ENCODE results near the gene LENG8.

The LENG8 gene

GRCh38 chr19:54454781-54455675 is 6.0 kb downstream of the LENG8 start:
- no peak for ATAC-seq
- TF ChIP-seq ZC3H10 (CRISPR knock-in tag; IDR thresholded peaks at IDR 0.05) (no peak), PPARA (CRISPR knock-in tag; IDR thresholded peaks at IDR 0.05; ENCODE audit: borderline replicate concordance) (no peak), CSDC2 (CRISPR knock-in tag; IDR thresholded peaks at IDR 0.05) (no peak), ZNF70 (CRISPR knock-in tag; IDR thresholded peaks at IDR 0.05) (no peak), ESRRG (CRISPR knock-in tag; IDR thresholded peaks at IDR 0.05) (no peak), TCF4 (CRISPR knock-in tag; IDR thresholded peaks at IDR 0.05; ENCODE audit: borderline replicate concordance) (no peak), POU6F1 (CRISPR knock-in tag; IDR thresholded peaks at IDR 0.05; ENCODE audit: borderline replicate concordance, low read depth) (no peak), BACH2 (CRISPR knock-in tag; IDR thresholded peaks at IDR 0.05; ENCODE audit: borderline replicate concordance) (no peak), PATZ1 (CRISPR knock-in tag; IDR thresholded peaks at IDR 0.05; ENCODE audit: borderline replicate concordance) (no peak), ZFP30 (CRISPR knock-in tag; IDR thresholded peaks at IDR 0.05) (no peak), ZNF8 (CRISPR knock-in tag; IDR thresholded peaks at IDR 0.05) (no peak), GLIS3 (CRISPR knock-in tag; IDR thresholded peaks at IDR 0.05) (no peak), CREB5 (CRISPR knock-in tag; IDR thresholded peaks at IDR 0.05; ENCODE audit: low read depth) (no peak), TOX (CRISPR knock-in tag; IDR thresholded peaks at IDR 0.05; ENCODE audit: borderline replicate concordance) (no peak), ARNTL (CRISPR knock-in tag; IDR thresholded peaks at IDR 0.05; ENCODE audit: borderline replicate concordance, low read depth) (no peak), ISL1 (CRISPR knock-in tag; IDR thresholded peaks at IDR 0.05) (no peak), OSR1 (CRISPR knock-in tag; IDR thresholded peaks at IDR 0.05) (no peak)
- TF ChIP-seq, protein P1, sequence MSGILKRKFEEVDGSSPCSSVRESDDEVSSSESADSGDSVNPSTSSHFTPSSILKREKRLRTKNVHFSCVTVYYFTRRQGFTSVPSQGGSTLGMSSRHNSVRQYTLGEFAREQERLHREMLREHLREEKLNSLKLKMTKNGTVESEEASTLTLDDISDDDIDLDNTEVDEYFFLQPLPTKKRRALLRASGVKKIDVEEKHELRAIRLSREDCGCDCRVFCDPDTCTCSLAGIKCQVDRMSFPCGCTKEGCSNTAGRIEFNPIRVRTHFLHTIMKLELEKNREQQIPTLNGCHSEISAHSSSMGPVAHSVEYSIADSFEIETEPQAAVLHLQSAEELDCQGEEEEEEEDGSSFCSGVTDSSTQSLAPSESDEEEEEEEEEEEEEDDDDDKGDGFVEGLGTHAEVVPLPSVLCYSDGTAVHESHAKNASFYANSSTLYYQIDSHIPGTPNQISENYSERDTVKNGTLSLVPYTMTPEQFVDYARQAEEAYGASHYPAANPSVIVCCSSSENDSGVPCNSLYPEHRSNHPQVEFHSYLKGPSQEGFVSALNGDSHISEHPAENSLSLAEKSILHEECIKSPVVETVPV (CRISPR knock-in tag; IDR thresholded peaks at IDR 0.05): no peak

DNA sequence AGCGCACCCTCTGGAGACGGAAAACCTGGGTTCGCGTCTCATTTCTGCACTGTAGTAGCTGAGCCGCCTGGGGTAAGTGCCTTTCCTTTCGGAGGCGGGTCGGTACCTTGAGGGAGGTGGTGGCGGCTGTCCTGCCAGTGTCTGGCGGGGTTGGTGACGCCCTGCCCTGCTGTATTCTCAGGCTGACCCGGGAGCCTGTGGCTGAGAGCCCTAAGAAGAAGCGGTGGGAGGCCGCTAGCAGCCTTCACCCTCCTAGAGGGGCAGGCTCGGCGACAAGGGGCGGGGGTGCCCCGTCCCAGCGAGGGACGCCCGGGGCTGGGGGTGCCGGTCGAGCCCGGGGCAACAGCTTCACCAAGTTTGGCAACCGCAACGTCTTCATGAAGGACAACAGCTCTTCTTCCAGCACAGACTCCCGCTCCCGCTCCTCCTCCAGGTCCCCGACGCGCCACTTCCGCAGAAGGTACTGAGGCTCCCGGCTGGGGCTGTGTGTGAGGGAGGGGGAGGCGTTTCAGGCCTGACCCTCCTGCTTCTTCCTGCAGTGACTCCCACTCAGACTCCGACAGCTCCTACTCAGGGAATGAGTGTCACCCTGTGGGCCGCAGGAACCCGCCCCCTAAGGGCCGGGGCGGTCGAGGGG is 6.9 kb downstream of the LENG8 start:
- no peak for ATAC-seq
- TF ChIP-seq ESRRG (CRISPR knock-in tag; IDR thresholded peaks at IDR 0.05) (no peak), TCF4 (CRISPR knock-in tag; IDR thresholded peaks at IDR 0.05; ENCODE audit: borderline replicate concordance) (no peak)

- TF ChIP-seq POU6F1 (CRISPR knock-in tag; IDR thresholded peaks at IDR 0.05; ENCODE audit: borderline replicate concordance, low read depth) (no peak), TCF4 (CRISPR knock-in tag; IDR thresholded peaks at IDR 0.05; ENCODE audit: borderline replicate concordance) (no peak), RARB (CRISPR knock-in tag; IDR thresholded peaks at IDR 0.05) (no peak), OSR1 (CRISPR knock-in tag; IDR thresholded peaks at IDR 0.05) (no peak), ZFP30 (CRISPR knock-in tag; IDR thresholded peaks at IDR 0.05) (no peak)
- no peak; the same call in 2 of the 3 replicates for ATAC-seq
Measured at GRCh38 chr19:54456423-54457373, 7.7 kb downstream of the LENG8 start.
